Mononuclear cell (primary cell): ENCODE measurements around the gene ZRANB3. TPM values are rescaled to one million over a fixed set of nuclear protein-coding genes. Genes with fewer than 3 reads are reported as not detected.

Experiments used
- H3K27me3 ChIP-seq: 2 replicates; pipeline ENCODE4 v1.6.0; 2011; ENCODE audit warnings: low read length, control low read depth; ENCODE audit not compliant: insufficient read depth
- H3K4me1 ChIP-seq: 2 replicates; pipeline ENCODE4 v1.5.1; 2011; ENCODE audit warnings: mild to moderate bottlenecking, low read length, control low read depth; ENCODE audit not compliant: insufficient read depth
- H3K4me3 ChIP-seq: 2 replicates; pipeline ENCODE4 v1.5.1; 2011; ENCODE audit warnings: mild to moderate bottlenecking, low read length, moderate library complexity
- H3K9me3 ChIP-seq: 2 replicates; pipeline ENCODE4 v1.5.1; 2011; ENCODE audit warnings: low read depth, mild to moderate bottlenecking, control low read depth, low read length
- total RNA-seq: library from RNA; depleted of rRNA; stranded (reverse); fragments of >200 nt; gene quantifications from one replicate; pipeline ENCODE4 v1.2.3, GENCODE V29; 2012

The ZRANB3 gene
- total RNA-seq, 1 donor, result 3.5 TPM

DNA sequence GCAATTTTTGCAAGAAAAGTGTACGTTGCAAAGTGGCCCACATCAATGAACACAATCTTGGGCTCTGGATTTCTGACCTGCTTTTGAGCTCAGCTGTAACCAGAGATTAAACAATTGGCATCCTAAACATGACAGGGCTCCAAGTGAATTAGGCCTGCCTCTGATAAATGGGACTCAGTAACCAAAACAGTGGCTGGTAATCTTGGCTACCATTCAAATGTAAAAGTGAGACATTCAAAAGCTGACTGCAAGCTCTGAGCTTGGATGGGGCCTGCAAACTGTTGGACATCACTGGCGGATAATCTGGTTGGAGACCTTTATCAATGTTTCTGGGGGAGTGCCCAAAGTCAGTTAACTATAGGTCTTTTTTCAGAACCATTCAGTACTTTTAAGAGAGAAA lies 318.3 kb downstream of the ZRANB3 start:
- no peak overlapping the region for H3K4me3 ChIP-seq
- no peaks in the 10 kb centered on the region for H3K9me3 ChIP-seq
- no peaks in the 10 kb centered on the region for H3K4me1 ChIP-seq
- no peaks in the 10 kb centered on the region for H3K27me3 ChIP-seq

DNA sequence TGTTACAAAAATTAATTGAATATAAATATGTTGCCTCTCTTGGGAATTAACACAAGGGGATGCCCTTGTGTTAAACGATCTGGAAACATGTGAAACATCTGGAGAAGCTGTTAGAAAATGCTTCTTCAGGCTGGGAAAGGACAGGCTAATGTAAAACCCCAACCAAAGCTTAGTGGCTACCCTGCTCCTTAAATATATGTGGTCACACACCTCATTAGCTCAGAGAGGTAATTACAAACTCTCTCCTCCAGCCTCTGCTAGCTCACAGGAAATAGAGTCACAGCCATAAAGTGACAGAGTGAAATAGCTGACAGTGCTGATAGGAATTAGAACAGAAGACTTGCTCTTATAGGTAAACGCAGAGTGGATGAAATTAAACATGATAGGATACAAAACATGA lies 323.0 kb downstream of the ZRANB3 start:
- Histone ChIP-seq H3K9me3 (no peaks in the 10 kb centered on the region), H3K4me3 (no peak overlapping the region), H3K4me1 (no peaks in the 10 kb centered on the region), H3K27me3 (no peaks in the 10 kb centered on the region)

DNA sequence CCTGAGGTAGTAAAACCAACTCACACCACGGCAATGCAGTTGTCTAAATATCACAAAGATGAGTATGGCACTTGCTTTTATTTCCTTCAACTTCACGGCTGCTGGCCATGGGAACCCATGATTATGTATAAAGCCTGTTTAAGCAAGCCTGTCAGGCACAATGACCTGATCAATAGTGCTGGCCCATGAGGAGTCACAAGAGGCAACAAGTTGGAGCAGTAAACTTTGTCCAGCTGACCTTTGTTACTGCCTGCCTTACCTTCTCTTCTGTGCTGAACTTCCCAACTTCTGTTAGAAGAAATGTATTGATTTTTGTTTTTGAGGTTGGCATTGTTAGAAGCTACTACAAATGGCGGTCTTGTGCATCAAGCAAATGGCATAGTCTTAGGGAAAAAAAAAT lies 327.1 kb downstream of the ZRANB3 start:
- Histone ChIP-seq H3K4me3 (no peak overlapping the region), H3K9me3 (no peaks in the 10 kb centered on the region), H3K4me1 (no peaks in the 10 kb centered on the region), H3K27me3 (no peaks in the 10 kb centered on the region)

DNA sequence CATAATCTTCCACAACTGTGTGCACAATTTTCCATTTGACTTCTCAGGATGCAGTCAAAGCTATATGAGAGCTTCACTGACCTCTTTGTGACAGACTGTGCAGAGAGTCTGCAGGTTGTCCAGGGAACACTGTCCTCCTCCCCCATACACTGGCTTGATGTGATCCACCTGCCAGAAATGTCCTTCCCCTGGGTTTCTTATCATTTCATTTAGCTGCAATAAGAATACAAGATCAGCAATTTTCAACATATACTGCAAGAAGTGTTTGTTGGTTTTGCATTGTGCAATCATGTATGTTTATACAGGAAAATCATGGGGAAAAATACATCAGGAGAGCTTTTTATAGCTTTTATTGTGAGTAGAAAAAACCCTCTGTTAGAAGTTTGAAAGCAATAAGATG lies 328.3 kb downstream of the ZRANB3 start:
- Histone ChIP-seq H3K4me3 (no peak overlapping the region), H3K27me3 (no peaks in the 10 kb centered on the region), H3K9me3 (no peaks in the 10 kb centered on the region), H3K4me1 (no peaks in the 10 kb centered on the region)

DNA sequence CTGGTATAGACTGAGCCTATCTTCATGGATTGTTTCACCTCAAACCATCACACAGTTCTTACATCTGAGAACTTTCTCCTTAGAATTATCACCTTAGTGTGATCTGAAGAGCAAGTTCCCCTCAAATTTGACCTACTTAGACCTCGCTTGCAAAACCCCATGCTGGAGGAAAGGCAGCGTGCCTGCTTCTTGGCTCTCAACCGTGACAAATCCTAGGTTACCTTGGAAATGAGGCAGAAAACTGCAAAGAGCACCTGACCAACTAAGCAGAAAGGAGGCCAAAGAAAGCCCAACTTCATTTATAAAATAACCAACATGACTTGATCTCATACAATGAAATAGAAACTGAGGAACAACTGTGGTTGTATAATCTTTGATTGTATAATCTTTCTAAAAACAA lies 332.5 kb downstream of the ZRANB3 start:
- no peaks in the 10 kb centered on the region for H3K4me1 ChIP-seq
- H3K27me3 ChIP-seq, result no peaks in the 10 kb centered on the region
- no peaks in the 10 kb centered on the region for H3K9me3 ChIP-seq
- no peak overlapping the region for H3K4me3 ChIP-seq

DNA sequence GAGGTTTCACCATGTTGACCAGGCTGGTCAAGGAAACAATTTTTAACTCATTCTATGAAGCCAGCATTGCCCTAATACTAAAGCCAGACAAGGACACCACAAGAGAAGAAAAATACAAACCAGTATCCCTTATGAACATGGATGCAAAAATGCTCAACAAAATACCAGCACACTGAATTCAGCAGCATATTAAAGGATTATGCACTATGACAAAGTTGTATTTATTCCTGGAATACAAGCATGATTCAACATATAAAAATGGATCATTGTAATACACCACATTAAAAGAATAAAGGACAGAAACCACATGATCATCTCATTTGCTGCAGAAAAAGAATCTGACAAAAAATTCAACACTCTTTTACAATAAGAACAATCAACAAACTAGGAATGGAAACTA lies 340.2 kb downstream of the ZRANB3 start:
- H3K27me3 ChIP-seq, result no peaks in the 10 kb centered on the region
- H3K9me3 ChIP-seq, result no peaks in the 10 kb centered on the region
- no peaks in the 10 kb centered on the region for H3K4me1 ChIP-seq
- H3K4me3 ChIP-seq, result no peak overlapping the region

DNA sequence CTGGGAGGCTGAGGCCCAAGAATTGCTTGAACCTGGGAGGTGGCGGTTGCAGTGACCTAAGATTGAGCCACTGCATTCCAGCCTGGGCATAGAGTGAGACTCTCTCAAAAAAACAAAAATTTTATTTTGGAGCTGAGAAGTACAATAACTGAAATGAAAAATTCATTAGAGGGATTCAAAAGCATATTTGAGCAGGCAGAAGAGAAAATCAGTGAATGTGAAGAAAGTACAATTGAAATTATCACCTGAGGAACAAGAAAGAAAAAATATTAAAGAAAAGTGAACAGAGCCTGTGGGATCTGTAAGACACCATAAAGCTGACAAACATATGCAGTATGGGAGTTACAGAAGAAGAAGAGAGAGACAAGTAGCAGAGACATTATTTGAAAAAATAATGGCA lies 341.9 kb downstream of the ZRANB3 start:
- Histone ChIP-seq H3K4me1 (no peaks in the 10 kb centered on the region), H3K4me3 (no peak overlapping the region)

DNA sequence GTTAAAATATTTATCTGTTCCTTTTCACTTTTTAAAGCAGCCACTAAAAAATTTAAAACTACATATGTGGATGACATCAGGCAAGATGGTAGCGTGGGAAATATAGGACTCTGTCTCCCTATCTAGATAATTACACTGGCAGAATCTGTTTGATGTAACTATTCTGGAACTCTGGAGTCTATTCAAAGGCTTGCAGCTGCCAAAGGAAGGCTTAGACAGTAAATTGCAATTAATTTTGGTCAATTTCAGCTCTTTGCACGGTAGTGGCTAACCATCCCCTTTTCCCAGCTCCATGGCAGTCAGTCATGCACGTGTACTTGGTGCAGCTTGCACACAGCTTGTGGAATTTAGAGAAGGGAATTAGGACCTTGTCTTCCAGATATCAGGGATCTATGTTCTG lies 343.7 kb downstream of the ZRANB3 start:
- Histone ChIP-seq H3K4me3 (no peak overlapping the region), H3K27me3 (no peaks in the 10 kb centered on the region), H3K4me1 (no peaks in the 10 kb centered on the region), H3K9me3 (no peaks in the 10 kb centered on the region)

More for the DNA sequence above, 341.9 kb downstream of the ZRANB3 start:
- H3K9me3 ChIP-seq, result no peaks in the 10 kb centered on the region
- H3K27me3 ChIP-seq, result no peaks in the 10 kb centered on the region

DNA sequence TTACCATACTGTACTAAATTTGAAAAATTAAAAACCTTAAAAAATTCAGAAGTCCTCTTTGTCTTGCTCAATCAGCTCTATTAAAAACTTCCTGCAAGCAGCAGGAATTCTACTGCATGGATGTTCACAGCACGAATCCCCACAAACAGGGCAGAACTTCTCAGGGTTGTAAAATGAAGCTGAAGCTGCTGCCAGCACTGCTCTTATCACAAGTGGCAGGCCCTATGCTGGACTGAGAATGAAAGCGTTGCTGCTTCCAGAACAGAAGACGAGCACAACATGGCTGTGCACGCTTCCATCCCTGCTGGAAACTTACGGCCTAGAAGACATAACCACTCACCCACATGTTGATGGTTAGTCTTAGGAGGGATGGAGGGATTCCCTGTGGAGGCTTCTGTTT lies 345.0 kb downstream of the ZRANB3 start:
- no peak overlapping the region for H3K4me3 ChIP-seq
- no peaks in the 10 kb centered on the region for H3K4me1 ChIP-seq
- no peaks in the 10 kb centered on the region for H3K27me3 ChIP-seq
- H3K9me3 ChIP-seq, result no peaks in the 10 kb centered on the region

DNA sequence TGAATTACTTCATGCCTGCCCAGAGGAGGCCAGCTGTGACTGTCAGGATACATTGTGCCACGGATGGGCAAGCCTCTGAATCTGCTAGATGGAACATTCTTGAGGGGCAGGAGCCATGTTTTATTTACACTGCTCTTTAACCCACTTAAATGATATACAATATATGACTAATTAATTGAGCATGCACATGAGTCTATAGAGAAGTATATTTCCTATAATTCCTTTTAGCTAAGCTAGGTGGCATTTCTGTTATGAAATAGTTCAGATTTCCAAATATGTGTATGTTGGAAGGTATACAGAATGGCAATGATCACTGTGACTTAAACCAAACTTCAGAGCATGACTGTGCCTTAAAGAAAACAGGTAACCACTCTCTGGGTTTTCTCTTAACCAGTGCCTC lies 347.2 kb downstream of the ZRANB3 start:
- Histone ChIP-seq H3K9me3 (no peaks in the 10 kb centered on the region), H3K27me3 (no peaks in the 10 kb centered on the region), H3K4me3 (no peak overlapping the region), H3K4me1 (no peaks in the 10 kb centered on the region)

DNA sequence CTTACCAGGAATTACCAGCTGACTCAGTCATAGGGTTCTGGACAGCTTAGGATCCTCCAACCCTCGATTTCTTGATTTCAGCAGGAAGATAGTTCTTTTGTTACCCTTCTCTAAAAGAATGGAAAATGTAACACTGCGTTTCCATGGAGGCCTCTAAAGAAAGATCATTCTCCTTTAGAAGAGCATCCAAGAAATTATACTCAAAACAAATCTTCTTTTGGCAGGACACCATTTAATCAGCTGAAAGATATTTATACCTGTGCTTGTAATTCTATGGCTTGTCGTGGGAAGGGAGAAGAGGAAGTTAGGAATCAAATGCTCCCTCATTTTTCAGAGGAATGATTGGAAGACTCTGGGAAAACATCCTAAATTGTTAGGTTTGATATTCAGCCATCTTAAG lies 348.4 kb downstream of the ZRANB3 start:
- no peaks in the 10 kb centered on the region for H3K4me1 ChIP-seq
- H3K9me3 ChIP-seq, result no peaks in the 10 kb centered on the region
- H3K4me3 ChIP-seq, result no peak overlapping the region
- no peaks in the 10 kb centered on the region for H3K27me3 ChIP-seq

DNA sequence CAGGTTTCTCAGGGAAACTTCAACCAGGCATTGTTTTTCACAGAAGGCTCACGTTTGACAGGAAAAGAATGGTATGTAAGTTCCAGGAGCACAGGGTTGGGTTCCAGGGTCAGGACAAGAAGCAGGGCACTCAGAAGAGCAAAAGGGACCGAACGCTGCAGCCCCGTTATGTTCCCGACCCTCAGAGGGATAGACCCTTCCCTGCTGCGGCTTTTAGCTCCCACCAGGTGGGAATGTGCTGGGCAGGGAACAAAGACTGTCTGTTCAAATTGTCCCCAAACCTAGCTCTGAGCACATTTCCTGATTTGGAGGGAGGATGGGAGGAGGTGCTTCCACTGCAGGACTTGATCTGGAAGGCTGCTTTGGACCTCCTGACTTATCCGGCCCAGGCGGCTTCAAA lies 348.8 kb downstream of the ZRANB3 start:
- Histone ChIP-seq H3K4me3 (no peak overlapping the region), H3K9me3 (no peaks in the 10 kb centered on the region), H3K4me1 (no peaks in the 10 kb centered on the region), H3K27me3 (no peaks in the 10 kb centered on the region)

DNA sequence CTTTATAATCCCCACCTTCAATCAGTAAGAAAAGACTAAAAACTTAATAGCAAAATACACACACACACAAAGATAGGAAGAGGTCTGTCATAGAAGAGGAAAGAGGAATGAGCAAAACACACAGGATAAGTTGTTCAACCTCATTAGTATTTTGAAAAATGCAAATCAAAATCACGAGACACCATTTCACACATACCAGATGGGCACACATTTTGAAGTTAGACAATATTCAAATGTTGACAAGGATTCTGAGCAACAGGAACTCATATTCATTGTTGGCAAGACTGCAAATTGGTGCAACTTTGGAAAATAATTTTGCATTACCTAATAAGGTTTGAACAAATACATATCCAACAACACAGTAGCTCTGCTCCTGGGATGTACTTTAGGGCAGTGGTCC lies 351.3 kb downstream of the ZRANB3 start:
- Histone ChIP-seq H3K9me3 (no peaks in the 10 kb centered on the region), H3K4me3 (no peak overlapping the region), H3K4me1 (no peaks in the 10 kb centered on the region), H3K27me3 (no peaks in the 10 kb centered on the region)

DNA sequence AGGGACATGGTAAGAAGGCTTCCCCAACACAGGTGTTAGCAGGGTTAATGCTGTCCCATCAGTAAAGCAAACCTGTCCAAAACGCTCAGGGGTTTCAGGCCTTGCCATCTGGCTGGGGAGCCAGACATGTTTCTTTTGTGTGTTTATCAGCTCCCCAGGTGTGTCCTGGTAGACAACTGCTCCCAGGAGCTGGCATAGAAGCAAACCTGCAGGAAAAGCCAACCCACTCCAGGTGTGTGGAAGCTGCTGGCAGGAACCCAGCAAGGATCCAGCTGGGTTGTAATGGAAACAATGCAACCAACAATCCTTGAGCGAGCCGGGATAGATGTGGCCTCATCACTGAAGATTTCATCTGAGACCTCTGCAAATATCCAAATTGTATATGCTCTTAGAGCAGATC lies 355.8 kb downstream of the ZRANB3 start:
- no peaks in the 10 kb centered on the region for H3K27me3 ChIP-seq
- H3K4me1 ChIP-seq, result no peaks in the 10 kb centered on the region
- no peak overlapping the region for H3K4me3 ChIP-seq
- H3K9me3 ChIP-seq, result no peaks in the 10 kb centered on the region

DNA sequence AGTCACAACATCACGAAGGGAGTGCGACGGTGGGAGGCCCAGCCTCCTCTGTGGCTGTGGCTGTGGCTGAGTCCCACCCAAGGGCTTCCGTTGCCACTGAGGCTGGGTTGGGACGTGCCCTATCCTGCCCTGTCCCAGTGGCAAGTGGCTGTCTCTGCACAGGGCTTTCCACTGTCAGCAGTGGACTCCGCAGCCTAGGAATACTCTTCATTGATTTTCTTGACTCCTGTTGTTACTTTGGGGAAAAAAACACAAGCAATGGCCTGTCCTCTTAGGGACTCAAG lies 356.3 kb downstream of the ZRANB3 start:
- no peak overlapping the region for H3K4me3 ChIP-seq
- no peaks in the 10 kb centered on the region for H3K4me1 ChIP-seq
- no peaks in the 10 kb centered on the region for H3K9me3 ChIP-seq
- H3K27me3 ChIP-seq, result no peaks in the 10 kb centered on the region

DNA sequence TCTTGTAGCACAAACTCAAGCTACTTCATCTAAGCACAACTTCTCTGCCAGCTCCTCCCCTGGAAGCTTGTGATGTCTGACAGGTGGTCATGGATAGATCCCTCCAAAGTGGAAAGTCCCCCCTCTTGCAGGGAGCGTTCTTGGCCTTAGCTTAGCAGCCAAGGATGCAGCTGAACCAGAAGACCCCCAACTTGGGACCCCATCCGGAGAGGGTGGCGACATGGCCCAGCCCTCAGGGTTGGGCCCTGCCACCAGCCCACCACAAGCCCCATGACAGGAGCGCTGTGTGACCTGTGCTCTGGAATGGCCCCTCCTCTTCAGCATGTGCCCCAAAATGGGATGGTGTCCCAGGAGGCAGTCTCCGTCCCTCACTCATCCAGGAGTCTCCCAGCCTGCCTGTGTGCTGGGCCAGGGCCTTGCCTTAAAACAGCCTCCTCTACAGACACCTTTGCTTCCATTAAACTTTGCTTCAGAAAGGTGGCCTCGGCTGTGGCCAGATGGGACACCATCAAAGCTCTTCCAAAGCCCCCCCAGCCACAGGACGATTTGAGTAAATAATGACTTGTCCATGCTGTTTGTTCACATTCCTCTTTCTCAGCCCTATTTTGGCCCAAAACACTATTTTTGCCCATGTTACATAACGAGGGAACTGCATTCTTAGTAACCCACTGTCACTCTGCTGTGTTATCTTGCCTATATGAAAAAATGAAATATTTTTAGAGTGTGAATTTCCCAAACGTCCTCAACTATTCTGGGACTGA lies 356.8 kb downstream of the ZRANB3 start:
- Histone ChIP-seq H3K27me3 (no peaks in the 10 kb centered on the region), H3K4me1 (no peaks in the 10 kb centered on the region), H3K4me3 (no peak overlapping the region), H3K9me3 (no peaks in the 10 kb centered on the region)
